GM18508 (cell line): ENCODE data around the gene LRRC9.
"Not testable (repeated sequence)": the region's sequence is repeated elsewhere in the genome, so short reads cannot be mapped to it uniquely, and the experiment has no call there.

Source experiments
- ATAC-seq: cut with Tn5 transposase; IDR thresholded peaks from one replicate; pipeline ENCODE4 v1.9.1; 2021; ENCODE audit warnings: moderate number of reproducible peaks; ENCODE audit not compliant: insufficient read depth, unreplicated experiment

The LRRC9 gene

DNA sequence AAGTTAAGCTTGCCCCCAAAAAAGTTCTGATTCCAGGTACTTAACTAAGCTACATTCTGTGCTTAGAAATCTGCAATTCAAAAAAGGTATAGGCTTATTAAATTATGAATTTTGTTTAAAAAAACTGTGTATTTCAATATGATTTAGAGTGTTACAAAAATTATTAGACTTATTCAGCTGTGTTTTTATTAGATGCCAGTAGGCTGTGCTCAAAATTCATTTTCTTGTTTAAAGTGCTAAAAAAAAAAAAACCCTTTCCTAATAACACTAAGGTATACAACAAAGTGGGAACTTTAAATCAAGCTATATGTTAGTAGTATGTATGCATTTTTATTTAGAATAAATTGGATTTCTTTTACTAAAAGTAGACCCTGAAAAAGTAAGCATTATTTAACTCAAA, 25.0 kb downstream of the LRRC9 start:
- no peak for ATAC-seq

DNA sequence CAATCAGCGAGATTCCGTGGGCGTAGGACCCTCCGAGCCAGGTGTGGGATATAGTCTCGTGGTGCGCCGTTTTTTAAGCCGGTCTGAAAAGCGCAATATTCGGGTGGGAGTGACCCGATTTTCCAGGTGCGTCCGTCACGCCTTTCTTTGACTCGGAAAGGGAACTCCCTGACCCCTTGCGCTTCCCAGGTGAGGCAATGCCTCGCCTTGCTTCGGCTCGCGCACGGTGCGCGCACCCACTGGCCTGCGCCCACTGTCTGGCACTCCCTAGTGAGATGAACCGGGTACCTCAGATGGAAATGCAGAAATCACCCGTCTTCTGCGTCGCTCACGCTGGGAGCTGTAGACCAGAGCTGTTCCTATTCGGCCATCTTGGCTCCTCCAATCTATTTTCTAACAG, 32.2 kb downstream of the LRRC9 start:
- not testable (repeated sequence) for ATAC-seq

DNA sequence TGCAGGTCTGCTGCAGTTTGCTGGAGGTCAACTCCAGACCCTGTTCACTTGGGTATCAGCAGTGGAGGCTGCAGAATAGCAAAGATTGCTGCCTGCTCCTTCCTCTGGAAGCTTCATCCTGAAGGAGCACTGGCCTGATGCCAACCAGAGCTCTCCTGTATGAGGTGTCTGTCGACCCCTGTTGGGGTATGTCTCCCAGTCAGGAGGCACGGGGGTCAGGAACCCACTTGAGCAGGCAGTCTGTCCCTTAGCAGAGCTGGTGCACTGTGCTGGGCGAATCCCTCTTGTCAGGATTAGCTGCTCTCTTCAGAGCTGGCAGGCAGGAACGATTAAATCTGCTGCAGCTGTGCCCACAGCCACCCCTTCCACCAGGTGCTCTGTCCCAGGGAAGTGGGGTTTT, 37.9 kb downstream of the LRRC9 start:
- ATAC-seq: not testable (repeated sequence)

DNA sequence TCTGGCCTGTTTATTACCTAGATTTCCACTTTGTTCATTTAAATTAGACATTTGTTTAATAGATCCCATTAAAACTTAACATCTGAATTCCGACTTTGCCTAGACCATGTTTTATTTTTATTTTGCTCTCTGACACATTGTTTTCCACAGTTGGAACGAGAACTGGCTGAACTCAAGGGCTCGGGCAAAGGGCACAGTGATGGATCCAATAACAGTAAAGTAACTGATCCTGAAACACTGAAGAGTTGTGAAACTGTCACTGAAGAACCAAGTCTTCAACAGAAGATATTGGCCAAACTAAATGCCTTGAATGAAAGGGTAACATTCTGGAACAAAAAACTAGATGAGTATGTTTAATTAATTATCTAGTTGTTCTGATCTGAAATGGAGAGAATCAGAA, 39.7 kb downstream of the LRRC9 start:
- ATAC-seq: no peak

DNA sequence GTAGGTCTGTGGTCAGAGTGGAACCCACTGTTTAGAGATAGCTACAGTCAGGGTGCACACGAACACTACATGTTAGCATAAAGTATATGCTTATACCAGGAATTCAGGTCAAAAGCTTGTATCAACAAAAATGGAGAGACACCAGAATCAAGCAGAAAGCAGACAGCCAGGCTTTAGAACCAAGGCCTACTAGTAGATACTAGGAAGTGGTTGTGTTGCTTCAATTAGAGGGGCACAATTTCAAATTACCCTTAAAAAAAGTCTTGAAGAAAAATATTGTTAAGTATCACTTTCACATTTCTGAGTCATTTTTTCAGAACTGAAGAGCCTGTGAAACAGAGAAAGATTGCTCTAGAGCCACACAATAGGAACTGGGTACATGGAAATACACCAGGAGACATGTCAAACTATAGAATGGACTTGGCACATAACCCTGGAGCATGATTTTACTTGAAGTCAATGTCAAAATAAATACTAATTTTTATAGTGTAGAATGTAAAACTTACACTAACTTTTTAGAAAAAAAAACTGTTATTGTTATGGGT, 41.6 kb downstream of the LRRC9 start:
- no peak for ATAC-seq

DNA sequence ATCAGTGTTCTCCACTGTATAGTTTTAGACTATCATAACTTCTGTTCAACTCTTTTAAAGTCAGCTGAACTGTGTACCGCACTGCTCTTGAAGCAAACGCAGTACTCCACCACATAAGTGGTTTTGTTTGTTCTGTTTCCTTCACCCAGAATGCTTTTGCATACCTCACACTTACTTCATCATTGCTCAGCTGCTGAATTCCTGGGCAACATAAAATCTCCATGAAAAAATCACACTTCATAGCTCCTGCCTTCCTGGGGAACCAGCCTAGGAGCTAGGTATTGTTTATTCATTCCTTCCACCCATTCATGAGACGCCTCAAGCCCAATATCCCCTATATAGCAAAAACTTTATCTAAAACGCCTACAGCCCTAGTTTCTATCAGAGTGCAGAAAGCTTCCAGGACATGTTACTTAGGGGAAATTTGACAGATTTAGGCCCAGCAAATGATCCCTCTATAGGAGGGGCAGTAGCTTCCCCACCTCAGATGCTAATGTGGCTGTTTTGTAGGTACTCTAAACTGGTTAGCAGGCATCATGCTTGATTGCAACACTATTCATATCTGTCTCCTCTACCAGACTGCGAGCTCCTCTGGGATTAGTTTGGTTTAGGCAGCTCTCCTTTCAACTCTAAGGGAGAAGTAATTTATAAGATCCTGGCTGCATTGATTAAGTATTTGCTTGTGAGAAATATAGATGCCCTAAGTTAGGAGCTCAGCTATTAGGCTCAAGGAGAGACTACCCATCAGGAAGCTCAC, 44.5 kb downstream of the LRRC9 start:
- peak; percentile 5 for ATAC-seq

DNA sequence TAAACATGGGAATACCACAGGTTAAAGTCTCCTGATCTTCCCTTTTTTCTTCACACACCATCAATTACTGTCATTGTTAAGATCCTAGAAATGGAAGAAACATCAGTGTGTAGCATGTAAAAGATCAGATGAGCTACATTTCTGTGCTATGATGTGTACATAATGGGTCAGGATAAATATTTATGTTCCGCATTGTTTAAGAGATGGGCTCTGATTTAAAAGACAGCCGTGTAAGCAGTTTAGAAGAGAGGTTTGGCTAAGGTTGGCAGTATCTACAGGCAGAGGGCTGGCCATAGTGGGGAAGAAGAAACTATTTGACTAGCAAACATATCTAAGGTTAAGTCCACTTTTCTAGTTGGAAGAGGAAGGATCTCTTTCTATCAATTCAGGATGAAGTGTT, 49.4 kb downstream of the LRRC9 start:
- no peak for ATAC-seq

DNA sequence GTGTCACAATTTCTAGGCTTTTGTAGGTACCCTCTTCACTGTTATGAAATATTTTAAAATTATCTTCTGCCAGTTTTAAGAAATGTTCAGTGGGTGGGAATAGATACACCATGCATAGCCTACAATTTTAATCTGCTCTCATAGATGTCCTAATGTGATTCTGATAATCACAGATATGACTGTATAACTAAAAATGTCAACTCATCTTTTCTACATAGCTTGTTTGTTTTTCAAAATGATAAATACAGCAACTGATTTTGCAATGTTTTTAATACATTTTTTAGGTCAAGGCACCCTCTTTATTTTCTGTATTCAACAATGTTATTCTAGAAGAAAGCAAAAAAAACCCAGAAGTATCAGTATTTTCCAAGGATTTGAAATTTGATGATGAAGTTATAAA, 61.6 kb downstream of the LRRC9 start:
- ATAC-seq: no peak

DNA sequence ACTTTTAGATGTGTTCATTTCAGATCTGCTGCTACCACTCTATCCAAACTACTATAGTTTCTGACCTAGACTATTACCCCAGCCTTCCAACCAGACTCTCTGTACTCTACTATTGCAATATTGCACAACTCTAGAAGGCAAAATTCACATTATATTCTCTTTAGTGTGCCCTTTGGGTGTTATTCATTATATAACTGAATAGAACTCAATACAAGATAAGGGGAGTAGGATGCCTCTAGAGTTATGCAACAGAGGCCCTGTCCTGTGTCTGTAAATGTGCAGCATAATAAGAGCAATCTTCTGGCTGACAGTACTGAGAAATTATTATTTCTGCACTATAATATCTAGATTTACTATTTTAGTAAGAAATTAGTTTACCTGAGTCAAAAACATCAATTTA, 63.1 kb downstream of the LRRC9 start:
- no peak for ATAC-seq

DNA sequence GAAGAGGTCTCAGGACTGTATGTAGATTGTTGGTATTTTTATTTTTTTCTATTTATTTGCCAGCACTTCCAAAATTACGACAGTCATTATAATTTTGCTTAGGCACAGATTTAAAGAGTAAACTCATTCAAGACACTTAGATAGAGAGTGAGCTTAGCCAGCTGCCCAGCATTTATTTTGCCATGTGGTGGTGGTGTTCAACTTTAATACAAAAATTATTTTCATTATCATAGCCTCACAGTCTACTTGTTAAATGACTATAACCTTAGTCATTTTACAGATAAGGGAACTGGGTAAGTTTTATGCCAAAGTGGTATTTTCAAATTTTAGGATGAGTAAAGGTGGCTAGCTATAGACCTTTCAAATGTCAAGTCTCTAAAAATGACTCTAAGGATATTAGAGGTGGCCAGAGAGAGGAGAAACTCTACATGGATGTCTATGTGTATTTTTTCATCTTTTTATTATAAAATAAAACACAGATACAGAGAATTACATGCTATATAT, 66.7 kb downstream of the LRRC9 start:
- no peak for ATAC-seq

DNA sequence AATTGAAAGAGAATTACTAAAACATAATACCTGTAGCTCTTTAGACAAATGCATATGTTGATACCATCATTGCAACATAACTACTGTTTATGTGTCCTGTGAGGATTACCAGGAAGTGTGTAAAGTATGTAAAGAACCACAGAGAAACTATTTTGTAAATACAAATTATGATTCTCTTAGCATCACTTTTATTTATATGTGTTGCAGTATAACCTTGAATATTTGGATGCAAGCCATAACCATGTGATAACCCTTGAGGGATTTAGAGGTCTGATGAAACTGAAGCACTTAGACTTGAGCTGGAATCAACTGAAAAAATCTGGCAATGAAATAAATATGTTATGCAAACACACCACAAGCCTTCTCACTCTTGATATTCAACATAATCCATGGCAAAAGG, 77.5 kb downstream of the LRRC9 start:
- no peak for ATAC-seq

DNA sequence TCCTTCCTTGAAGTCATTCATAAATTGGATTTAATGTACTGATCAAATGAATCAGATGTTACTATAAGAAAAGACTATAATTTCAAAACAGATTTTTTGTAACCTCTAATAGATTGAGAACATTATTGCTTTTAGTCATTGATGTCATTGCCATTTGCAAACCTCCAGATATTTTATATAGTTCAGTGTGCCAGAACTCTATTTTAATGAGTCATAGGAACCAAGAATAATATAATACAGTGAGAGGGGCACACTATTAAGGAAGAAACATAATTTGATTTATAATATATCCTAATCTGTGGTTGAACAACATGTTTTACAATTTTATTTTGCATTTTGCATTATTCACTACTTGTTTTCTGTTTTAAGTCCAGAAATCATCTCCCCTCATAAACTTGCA, 78.0 kb downstream of the LRRC9 start:
- ATAC-seq: no peak

DNA sequence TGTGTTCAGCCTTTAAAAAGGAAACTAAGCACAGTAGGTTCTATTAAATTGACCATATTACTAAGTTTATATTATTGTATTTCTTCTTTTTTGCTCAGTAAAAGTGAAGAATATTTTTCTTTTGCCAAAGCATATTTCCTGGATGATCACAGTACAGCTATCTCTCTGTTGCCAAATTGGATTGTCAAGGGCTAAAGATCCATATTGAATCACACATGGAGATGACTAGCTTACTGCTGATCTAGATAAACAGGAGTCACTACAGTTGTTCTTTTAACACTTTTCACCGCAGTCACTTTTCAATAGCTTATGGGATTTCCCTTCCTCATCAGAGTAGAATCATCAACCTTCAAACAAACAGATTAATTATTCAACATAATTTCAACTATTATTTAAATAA, 78.6 kb downstream of the LRRC9 start:
- no peak for ATAC-seq

DNA sequence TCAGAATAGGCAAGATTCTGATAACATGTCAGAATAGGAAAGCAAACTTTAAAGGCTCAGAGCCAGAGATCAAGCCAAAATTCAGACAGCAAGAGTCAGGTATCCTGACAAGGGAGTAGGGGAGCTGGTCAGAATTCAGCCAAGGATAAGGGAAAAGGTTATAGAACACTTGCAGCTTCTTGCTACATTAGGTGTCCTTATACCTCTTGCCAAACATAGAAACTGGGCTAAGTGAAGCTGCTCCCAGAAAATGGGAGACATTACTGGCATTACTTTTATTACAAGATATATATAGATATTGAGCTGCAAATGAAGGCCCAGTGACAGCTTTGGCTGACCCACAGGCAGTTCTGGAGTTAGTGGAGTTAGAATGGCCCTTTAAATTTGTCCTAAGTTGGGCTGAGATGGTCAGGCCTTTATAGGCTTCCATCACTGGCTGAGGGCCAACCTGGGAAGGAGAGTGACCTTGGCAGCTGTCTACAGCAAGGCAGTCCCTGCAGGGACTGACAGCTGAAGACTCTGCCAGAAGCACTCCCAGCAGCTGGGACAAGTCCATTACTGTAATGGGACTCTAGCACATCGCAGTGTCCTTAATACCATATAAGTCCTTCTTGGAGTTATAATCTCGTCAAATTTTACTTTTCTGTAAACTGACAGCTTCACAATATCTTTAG, 83.0 kb downstream of the LRRC9 start:
- no peak for ATAC-seq

DNA sequence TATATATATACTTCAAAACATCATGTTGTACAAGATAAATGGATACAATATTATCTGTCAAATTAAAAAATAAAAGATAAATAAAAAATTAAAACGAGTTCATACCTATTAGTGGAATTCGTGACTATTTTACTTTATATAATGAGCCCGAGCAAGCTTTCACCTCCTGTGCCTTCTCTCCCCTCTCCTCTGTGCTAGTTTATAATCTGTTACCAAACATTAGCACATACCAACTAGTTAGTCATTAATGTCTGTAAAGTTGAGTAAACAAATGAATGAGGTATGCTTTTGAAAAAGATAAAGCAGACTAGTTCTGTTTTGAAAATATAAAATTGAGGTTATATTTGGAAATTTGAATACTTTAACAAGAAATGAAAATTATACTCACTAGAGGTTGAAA, 84.0 kb downstream of the LRRC9 start:
- ATAC-seq: no peak

DNA sequence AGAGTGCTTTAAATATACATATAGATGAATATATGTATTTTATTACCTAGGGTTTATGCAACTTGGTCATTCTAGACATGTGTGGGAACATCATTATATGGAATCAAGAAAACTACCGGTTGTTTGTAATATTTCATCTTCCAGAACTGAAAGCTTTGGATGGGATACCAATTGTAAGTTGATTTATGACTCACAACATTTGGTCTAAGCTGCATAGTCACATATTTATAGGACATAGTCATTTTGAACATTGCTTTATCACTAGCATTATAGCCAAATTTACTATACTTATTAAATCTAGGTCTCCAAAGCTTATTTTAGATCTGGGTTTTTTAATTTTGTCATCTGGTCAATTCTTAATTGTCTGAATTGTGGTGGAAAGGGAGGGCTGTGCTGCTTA, 88.1 kb downstream of the LRRC9 start:
- no peak for ATAC-seq

DNA sequence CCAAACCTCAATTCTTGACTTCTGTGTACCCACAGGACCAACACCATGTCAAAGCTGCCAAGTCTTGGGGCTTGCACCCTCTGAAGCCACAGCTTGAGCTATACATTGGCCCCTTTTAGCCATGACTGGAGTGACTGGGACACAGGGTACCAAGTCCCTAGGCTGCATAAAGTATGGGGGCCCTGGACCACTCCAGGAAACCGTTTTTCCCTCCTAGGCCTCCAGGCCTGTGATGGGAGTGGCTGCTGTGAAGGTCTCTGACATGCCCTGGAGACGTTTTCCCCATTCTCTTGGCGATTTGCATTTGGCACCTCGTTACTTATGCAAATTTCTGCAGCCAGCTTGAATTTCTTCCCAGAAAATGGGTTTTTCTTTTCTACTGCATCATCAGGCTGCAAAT, 90.3 kb downstream of the LRRC9 start:
- not testable (repeated sequence) for ATAC-seq

DNA sequence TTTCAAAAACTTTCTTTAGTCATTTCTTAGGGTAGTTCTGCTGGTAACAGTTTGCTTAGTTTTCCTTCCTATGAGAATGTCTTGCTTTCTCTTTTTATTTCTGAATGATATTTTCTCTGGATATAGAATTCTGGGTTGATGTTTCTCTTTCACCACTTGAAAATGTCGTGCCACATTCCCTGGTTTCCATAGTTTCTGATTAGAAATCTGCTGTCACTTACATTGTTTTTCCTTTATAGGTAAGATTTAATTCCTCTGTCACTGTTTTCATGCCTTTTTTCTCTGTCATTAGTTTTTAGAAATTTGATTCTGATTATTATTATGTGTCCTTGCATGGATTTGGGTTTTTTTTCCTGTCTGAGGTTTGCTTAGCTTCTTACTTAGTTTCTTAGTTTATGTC, 94.5 kb downstream of the LRRC9 start:
- no peak for ATAC-seq

DNA sequence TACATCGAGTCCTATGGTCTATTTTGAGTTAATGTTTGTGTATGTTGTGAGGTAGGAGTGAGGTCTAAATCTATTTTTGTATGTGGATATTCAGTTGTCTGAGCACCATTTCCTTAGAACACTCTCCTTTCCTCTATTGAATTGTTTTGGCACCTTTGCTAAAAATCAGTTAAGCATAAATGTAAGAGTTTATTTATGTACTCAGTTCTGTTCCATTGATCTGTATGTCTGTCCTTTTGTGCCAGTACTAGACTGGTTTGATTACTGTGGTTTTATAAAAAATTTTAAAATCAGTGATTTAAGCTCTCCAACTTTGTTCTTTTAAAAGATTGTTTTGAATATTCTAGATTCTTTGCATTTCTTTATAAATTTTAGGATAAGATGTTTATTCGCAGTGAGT, 101.7 kb downstream of the LRRC9 start:
- ATAC-seq: no peak

DNA sequence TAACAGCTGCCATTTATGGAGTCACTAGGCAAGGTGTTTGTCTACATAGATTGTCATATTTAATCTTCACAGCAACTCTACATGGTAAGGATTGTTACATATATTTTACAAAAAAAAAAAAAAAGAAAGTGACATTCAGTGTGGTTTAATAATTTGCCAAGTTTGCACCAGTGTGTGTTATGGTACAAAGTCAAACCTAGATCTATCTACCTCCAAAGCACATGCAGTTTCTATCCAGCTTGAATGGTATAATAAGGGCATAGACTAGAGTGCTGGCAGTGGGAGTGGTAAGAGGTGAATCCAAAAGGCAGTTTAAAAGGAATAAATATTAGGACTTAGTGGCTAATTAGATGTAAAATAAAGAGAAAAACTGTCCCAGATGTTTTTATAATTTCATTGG, 105.6 kb downstream of the LRRC9 start:
- no peak for ATAC-seq

DNA sequence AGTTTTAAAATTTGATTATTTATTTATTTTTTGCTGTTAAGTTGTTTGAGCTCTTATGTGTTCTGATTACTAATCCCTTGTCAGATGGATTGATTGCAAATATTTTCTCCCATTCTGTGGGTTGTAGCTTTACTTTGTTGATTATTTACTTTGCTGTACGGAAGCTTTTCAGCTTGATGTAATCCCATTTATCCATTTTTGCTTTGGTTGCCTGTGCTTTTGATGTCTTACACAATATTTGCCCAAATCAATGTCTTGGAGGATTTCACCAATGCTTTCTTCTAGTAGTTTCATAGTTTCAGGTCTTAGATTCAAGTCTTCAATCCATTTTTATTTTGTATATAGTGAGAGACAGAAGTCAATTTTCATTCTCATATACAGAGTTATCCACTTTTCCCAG, 115.2 kb downstream of the LRRC9 start:
- no peak for ATAC-seq

DNA sequence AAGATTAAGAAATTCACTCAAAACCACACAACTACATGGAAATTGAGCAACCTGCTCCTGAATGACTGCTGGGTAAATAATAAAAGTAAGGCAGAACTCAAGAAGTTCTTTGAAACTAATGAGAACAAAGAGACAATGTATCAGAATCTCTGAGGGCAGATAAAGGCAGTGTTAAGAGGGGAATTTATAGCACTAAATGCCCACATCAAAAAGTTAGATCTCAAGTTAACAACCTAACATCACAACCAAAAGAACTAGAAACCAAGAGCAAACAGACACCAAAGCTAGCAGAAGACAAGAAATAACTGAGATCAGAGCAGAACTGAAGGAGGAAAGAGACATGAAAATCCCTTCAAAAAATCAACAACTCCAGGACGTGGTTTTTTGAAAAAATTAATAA, 128.0 kb downstream of the LRRC9 start:
- not testable (repeated sequence) for ATAC-seq
